DMS114 treated with DMSO at 0.1 percent for 48 hours (cell line): Measurements from ENCODE around the gene CIROP.

Source experiments
- DNase-seq: peaks from one replicate; lab custom pipeline; 2025; ENCODE audit not compliant: unreplicated experiment; lab: John Stamatoyannopoulos, UW

CIROP gene

DNA sequence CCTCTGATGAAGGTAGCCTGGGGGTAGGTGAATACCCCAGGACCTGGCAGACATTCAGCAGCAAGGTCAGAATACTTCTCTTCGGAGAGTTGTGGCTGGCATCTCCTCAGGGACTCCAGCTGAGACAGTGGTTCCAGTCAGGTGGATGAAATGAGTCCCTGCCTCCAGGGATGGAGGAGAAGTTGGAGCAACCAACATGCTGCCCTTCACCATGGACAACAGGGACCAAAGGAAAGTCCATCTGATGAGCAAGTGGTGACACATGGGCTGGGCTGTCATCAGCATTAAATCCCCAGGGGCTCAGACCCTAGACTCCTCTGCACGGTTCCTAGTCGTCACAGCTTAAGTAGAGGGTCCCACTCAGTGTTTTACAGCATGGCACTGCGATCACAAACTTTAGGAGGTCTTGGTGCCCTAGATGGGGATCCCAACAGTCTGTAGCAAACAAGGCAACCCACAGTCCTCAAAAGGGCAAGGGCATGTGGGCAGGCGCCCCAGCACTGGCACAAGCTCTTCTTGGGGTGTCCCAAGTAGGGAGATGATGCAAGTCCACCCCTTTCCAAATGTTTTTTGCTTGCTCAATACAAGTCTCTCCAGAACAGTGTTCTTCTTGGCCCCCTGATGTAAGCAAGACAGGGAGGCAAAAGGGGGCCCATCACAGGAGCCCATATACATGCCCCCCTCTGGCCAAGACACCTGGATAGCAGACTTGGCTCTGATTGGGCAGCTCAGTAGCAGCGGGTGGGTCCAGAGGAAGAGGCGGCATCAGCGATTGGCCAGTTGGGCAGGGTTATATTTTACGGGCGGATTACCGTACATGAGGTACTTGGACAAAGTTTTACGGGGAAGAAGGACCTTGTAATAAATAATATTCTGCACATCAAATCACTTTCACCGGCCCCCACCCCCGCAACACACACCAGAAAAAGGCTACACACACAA is 36.7 kb downstream of the CIROP start:
- no peak for DNase-seq

GRCh38 chr14:23066855-23067744 is 37.7 kb downstream of the CIROP start:
- no peak for DNase-seq

DNA sequence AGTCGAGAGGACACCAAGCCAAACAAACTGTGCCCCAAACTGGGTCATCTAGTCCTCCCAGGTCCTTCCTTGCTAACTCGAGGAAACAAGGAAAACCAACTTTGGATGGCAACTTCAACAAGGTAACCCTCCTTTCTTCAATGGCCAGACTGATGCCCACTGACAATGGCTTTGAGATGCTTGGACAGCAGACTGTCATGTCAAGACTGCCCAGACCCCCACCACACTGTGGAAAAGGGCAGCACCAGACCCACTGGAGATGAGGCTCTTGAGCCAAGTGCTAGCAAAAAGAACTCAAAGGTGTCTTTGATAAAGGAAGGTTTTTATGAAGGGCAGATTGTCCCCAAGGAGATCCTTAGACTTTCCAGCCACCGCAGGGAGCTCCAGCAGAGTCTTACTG is 38.4 kb downstream of the CIROP start:
- no peak for DNase-seq

DNA sequence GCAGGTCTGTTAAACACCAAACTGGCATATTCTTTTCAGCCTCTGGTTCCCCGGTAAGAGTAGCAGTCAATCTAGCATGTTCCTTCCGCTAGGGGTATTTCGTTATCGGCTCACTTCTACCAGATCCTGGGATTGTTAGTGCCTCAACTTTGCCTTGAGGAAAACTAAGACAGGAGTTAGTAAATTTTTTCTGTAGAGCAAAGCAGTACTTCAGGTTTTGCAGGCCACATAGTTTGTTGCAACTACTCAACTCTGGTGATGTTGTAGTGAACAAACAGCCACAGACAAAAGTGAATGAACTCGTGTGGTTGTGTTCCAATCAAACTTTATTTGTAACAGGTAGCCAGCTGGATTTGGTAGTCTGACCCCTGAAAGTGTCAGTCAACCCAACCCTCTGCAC is 41.2 kb downstream of the CIROP start:
- DNase-seq: no peak

GRCh38 chr14:23062002-23062401 is 42.8 kb downstream of the CIROP start:
- DNase-seq: no peak

GRCh38 chr14:23060536-23061260 is 44.1 kb downstream of the CIROP start:
- DNase-seq: no peak

GRCh38 chr14:23058654-23059504 is 45.9 kb downstream of the CIROP start:
- DNase-seq: no peak

GRCh38 chr14:23057757-23058653 is 46.8 kb downstream of the CIROP start:
- DNase-seq: no peak

- DNase-seq: no peak
Observed at GRCh38 chr14:23056956-23057756, 47.6 kb downstream of the CIROP start, which contains the start of gene CDH24. TSS of gene CDH24 (minus strand) at chr14:23057520. CDS start at chr14:23055733, 1,787 bp downstream.

GRCh38 chr14:23056145-23056955 is 48.4 kb downstream of the CIROP start:
- DNase-seq: no peak

GRCh38 chr14:23055621-23056144 is 49.1 kb downstream of the CIROP start:
- DNase-seq: no peak

- DNase-seq: no peak
Observed at GRCh38 chr14:23055147-23055550, 49.6 kb downstream of the CIROP start.

DNA sequence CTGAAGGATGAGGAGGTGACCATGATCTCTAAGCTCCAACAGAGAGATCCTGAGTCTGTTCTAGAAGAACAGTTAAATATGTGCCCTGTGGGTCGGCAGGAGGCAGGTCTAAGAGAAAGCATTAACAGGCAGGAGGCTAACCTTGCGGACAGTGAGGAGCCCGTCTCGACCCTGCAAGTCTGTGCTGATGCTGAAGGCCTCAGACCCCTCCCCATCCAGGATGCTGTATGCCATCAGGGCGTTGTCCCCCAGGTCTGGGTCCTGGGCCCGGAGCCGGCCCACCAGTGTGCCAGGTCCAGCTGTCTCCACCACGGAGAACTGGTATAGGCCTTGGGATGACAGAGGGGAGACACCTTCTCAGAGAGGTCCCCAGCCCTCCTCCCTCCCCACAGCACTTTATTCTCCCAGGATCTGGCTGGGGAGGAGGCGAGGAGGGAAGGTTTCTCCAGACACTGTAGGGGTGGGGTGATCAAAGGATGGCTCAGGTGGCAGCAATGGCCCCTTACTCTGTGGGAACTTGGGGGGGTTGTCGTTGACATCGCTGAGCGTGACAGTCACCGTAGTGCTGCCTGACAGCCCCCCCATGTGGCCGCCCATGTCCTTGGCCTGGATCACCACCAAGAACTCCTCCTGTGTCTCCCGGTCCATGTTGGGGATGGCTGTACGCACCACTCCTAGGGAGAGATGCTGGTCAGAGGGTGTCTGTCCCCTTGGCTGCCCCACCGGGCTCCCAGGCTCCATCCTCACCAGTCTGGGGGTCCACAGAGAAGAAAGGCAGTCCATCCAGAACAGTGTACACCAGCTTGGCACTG is 50.6 kb downstream of the CIROP start:
- no peak for DNase-seq

DNA sequence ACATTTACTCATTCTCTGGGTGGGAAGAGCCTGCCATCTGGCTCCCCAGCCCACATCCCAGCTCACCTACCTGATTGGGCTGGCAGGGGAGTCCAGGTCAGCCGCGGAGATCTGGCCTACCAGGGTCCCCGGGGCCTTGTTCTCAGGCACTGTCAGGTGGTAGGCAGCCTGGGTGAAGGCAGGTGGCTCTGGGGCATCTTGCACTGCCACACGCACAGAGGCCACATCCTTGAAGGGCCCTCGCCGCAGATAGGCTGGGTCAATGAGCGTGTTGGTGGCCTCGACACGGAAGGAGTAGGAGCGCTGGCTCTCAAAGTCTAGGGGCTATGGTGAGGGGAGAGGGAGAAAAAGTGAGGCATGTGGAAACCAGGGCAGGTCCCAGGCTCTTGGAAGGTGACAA is 51.4 kb downstream of the CIROP start:
- DNase-seq: no peak

GRCh38 chr14:23052671-23053070 is 52.1 kb downstream of the CIROP start:
- no peak for DNase-seq

- DNase-seq: no peak
Observed at GRCh38 chr14:23052182-23052623, 52.6 kb downstream of the CIROP start.
